ENCODE results near the gene ANO10.

Gene ANO10

DNA sequence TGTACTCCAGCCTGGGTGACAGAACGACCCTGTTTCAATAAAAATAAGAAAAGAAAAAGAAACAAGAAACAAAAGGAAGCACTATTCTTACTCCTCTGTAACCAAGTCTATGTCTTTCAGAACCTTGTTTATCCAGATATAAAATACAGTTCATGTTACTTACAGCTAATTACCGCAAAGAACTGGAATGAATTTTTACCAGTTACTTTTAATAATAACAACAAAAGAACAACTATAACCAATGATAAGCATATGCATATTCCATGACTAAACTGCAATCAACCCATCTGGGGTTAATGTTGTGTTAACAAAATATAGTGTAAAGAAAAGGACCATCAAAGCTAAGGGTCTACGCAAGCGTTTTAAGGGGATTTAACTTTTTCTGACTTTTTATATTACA lies 212.3 kb downstream of the ANO10 start:
- no peak for DNase-seq

DNA sequence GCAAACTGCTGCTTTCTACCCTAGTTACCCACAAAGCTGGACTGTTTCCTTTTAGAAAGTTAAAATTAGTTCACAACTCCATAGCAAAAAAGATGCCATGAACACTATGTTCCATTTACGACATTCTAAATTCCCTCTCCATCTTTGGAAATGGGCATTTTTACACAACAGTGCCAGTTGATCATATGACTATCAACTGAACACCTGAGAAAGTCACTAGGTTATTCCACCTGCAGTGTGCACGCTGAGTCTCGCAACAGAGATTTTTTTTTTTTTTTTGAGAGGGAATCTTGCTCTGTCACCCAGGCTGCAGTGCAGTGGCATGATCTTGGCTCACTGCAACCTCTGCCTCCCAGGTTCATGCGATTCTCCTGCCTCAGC lies 215.2 kb downstream of the ANO10 start:
- no peak for DNase-seq

DNA sequence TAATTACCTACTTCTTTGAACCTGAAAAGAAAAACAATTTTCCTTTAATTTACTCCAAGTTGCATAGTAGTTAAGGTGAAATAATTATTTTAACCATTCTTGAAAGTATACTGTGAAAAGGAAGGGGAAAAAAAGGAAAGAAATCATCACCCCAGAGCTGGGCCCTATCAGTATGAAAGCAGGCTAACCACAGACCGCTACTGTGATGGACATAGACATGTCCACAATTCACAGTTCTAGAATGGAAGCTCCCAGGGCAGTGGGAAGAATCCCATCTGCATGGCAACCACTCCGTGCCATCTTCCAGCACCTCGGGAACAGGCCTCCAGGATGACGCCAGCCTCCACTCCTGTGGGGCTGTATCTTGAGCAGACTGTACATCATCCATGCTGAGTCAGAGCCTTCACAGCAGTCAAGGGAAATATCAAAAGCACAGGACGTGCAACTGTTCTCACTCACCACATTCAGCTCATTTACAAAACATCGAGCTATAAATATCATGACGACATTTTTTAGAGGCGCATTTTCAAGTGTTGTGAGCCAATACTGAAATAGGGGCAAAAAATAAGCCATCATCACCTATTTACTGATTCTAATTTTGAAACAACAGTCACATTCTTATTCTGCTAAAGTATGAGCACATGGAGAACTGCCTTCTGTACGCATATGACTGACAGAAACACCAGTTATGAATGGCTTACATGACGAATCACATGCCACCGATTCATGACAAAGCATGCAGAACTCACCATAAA lies 215.7 kb downstream of the ANO10 start:
- no peak for DNase-seq

DNA sequence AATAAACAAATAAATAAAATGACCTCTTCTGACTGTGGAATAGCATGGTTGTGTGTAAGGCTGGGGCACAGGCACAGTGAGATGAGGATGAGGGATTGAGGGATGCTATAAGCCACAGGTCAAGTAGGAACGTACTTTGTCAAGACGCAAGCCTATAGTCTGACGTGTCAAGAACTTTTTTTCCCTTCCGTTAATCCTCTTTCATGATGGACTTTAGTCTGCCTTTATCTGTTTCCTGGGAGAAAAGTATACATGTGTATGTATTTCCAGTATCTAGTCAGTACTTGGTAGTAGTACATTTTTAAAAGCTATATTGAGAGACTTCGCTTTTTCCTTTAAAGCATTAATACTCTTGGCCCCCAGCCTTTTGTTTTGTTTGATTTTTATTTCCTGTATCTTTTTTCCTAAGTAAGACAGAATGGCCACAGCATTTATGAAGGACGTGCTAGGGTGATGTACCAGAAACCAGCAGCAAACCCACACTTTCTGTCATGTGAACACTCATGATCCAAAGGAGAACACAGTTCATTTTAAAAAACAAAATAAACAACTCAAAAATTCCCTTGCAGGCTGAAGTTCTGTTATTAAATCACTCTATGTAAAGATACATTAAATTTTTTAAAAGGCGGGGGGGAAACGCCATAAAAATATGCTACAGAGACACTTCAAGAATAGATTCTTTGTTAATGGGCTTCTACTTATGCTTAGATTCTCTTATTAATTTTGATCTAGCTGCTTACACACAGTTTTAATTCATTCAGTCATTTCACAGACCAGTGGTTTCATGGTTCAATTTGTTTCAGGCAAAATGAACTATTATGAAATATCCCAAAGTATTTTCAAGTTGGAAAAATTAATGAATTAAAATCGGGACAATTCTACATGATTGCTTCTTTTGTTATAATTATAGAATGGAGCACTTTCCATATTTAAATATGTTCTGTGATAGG lies 220.8 kb downstream of the ANO10 start:
- no peak for DNase-seq

DNA sequence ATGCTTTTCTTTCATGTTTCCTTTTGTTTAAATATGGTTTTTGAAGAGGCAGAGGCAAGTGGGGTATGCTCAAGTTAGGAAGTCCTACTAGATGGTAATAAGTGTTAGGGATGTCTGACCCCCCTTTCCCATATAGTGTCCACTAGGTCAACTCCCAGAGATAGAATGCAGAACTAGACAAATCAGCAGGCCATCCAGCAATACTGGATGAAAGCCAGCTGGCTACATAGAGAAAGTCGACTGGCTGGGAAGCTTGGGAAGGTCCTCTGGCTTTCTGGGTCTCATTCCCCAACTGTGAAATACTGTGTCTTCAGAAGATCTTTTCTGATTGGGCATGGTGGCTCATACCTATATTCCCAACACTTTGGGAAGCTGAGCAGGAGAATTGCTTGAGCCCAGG lies 221.6 kb downstream of the ANO10 start:
- no peak for DNase-seq

DNA sequence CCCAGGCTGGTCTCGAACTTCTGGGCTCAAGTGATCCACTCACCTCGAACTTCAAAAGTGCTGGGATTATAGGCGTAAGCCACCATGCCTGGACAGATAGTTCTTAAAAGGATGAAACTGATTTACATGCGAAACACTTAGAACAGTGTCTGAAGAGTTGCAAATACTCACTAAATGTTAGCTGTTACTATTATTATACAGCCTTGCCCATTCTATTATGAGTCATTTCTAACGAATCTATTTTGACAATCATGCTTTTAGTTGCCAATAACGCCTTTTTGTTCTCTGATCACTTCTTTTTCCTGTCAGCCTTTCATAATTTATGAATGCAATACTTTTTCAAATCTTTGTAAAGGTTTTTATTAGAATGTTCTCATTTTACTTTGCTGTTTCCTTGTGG lies 222.8 kb downstream of the ANO10 start:
- no peak for DNase-seq

DNA sequence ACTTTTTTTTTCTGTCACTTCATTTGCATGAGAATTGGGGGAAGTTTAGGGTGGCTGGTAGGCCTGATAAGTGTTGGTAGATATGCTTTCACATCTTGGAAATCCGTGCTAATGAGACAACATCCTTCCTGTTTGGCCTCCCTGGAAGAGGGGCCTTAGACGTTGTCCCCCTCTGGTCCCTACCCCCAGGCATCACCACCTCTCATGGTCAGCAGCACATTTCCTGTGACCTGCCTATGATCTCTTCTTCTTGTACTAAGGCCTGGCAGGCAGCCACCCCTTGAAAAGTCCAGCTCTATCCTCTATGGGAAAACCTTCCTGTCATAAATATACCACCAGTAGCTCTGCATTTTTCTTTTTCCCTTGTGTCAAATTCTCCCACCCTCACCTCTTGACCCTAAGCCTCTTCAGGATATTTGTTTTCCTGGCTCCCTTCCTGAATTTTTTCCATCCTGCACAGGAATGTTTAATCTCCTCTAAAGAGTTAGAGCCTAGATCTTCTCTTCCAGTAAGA lies 227.7 kb downstream of the ANO10 start:
- DNase-seq: no peak

DNA sequence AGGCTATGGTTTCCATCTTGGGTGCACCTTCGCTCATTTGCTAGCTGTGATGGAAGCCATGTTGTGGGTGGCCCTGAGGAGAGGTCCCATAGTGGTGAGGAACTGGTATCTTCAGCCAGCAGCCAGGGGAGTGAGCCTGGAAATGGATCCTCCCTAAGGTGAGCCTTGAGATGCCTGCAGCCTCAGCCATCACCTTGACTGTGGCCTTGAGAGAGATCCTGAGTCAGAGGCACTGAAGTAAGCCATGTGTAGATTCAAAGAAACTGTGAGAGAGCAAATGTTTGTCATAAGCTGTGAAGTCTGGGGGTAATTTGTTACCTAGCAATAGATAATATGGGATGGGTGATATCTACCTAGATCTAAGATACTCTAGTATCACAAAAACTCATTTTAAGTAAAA lies 230.2 kb downstream of the ANO10 start:
- DNase-seq: no peak

DNA sequence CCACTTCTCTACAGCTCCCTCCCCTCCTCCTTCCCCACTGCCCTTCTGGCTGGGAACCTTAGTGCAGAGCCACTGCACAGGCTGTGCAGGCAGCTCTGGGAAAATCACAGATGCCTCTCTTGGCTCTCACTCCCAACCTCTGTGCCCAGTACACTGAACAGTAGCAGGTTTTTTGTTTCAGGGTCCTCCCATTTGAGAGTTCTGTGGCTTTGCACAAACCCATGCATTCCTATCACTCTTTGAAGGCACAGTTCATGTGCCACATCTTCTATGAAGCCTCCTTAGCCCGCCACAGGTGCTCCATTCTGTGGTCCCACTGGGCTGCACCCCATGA lies 231.6 kb downstream of the ANO10 start:
- no peak for DNase-seq

DNA sequence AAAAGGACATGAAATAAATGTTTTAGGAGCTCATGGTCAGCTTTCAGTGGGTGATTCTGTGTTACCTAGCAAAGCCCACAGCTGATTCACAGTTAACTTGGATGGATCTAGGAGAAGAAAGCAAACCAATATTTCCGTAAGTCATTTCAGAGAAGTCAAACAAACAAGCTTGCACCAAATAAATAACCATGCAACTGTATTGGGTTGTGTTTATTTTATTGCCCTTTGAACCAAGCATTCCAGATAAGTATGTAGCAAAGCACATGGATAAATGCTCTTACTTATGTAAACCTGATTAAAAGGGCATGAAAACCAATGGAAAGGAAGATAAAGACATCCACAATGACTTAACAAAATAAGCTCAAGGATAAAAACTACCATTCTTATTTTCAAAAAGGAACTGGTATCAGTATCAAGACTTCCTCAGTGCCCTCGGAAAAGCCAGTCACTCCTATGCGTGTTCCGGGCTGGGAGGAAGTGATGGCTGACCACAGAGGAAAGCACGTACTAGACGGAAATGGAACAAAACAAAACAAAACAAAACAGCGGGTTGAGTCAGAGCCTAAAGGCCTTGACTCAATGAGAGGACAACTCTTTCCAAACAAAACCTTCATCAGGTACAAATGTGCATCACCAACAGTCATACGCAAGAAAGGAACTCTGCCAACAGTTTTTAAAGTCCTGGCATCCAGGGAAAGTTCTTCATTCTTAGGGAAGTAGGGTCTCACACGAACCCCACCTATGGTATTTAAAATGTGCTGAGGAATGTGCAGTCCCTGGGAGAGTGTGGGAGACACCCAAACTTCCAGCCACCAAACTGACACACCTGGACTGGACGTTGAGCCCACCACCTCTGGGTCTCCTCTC lies 232.2 kb downstream of the ANO10 start:
- DNase-seq: peak; percentile 44 to 72

DNA sequence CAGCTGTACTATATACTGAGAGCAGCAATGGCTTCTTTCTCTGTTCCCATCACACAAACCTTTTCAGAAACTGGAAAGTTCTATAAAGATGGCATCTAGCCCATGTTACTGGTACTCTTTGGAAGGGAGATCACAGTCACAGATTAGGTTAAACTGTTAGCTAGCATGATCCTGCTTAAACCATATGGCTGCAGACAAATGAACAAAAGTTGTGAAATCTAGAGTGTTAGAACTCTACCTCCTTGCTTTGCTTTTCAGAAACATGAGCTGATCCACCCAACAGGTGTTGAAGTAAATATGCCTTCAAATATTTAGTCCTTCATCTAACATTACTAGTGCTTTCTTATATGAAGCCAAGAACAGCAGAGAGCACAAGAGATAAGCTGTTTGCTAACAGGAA lies 232.9 kb downstream of the ANO10 start:
- no peak for DNase-seq

DNA sequence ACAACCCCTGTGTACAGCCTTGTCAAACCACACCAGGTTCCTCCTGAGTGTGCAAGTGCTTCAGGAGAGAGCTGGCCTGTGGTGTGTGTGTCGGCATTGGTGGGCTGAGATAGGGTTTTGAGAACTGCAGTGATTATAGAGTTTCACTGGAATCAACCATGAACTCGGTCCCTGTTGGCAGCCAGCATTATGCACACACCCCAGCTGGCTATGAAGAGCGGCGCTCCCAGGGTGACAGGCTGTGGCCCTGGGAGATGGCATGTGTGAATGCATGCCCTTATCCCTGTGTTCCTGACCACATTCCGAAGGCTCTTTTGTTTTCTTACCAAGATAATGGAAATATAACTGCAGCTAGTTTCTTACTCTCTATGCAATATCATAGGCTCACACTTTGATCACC lies 233.6 kb downstream of the ANO10 start:
- DNase-seq: no peak

DNA sequence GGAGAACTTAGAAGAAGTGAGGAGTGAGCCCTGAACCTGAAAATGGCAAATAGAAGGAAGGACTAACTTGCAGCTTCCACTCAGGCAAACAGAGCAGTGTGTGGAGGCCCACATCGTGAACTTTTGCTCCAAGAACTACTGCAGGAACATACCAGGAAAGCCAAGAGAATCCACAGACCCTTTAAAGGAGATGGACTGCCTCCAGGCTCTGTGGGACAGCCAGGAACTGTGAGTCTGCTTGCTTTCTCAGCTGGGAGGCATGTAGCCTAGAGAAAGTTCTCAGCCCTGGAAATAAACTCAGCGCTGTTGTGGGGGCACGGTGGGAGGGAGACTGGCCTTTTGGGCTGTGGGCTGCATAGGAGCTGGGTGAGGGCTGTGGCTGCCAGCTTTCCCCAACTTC lies 242.5 kb downstream of the ANO10 start:
- no peak for DNase-seq

DNA sequence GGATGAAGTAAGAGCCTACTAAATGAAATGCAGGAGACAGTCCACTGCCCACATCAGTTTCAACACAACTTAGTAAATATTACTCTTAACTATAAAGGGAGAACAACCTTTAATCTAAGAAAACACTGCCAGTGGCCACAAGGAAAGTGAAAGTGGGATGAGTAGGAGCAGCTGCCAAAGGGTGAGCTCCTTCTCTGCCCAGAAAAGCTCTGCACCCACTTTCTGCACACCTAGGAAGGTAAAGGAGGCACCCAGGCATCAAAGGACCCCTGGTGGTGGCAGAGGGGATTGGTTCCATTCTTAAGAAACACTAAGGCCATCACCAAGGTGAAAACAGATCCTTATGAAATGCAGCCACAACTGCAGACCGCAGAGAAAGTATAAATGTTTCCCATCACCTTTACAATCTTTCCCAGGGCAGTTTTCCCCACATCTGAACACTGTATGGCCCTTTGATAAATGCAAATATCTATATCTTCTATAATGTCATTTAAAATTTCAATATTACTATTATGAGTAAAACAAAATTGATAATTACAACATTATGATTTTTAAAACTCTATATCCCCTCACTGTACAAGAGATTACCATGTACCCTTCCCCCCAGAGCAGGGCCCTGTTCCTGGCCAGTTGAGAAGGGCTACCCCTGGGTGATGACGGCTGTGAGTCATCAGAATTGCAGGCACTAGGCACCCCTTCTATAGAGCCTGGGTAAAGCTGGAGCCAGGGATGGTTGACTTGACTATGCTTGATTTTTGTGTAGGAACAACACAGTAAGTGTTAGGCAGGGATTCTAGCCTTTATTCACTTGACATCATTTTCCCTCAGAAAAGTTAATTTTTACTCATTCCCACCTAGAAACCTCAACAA lies 243.5 kb downstream of the ANO10 start:
- DNase-seq: peak; percentile 65 to 74

DNA sequence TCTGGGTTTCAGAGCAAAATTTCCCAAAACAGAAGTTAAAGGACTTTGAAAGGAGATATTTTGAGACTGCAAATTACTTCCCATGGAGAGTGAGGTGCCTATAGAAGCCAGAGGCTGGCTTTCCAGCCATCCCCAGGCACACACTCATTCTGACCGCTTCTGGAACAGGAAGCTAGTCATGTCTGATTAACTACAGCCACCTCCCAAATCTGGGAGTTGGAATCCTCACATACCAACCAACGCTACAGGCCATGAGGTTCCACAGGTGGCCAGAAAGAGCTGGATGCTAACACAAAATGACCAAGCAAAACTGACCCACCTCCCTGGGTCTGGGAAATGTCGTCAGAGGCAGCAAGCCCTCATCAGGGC lies 248.3 kb downstream of the ANO10 start:
- DNase-seq: no peak

DNA sequence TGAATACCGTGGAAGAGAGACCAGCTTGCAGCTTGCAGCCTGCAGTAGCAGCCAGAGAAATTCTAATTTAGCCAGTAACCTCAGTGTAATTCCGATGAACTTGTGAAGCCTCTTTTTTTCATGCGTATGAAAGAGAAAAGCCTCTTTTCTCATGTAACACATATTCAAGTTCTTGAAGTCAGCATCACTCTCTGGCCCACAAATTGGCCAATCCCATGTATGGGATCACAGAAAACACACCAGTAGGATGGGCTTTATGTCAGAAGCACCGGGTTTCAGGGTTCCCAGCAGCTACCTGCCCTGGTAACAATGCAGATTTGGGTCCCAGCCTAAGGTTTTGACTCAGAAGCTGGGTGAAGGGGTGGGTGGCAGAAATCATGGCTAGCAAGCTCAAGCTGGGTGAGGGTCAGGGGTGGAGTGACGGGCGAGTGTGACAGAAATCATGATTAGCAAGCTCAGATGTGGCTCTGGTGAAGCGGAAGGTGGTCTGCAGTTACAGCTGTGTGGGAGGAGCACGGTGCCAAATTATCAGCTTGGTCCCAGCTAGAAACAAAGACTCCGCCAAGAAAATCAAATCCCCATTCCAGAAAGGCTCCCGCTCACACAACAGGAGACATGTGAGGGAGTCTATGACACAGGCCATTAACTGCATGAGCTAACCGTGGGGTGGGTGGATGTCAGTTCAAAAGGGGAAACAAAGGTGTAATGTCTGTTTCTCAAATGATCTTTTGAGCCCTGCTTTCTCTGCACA lies 248.8 kb downstream of the ANO10 start:
- no peak for DNase-seq

DNA sequence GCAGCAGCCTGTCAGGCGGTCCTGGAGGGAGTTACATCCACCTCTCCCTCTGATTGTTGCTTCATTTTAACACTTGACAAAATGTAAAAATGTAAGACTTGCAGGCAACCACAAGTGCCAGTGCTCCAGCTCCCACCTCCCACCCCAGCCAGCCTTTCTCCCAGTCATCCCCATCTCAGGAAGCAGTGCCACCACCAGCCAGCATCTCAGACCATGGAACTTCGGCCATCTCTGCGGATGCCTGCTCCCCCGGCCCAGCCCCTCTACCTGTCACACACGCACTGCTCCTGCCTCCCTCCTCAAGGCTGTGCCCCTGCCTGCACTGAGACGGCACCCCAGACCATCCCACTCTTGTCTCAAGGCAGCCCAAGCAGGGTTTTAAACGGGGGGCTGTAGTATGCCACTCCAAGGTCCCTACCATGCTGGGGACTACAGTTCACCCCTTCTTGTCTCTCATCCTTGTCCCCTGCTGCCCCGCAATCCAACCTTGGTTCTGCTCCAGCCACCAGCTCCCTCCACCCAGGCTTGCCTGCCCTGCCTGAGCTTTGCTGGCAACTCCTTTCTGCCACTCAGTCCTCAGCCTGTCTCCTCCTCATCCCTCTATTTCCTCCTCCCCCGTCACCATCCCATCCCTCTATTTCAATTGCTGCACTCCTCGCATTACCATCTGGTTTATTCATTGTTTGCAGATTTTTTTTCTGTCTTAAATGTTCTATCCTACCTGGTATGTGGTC lies 249.6 kb downstream of the ANO10 start:
- no peak for DNase-seq

DNA sequence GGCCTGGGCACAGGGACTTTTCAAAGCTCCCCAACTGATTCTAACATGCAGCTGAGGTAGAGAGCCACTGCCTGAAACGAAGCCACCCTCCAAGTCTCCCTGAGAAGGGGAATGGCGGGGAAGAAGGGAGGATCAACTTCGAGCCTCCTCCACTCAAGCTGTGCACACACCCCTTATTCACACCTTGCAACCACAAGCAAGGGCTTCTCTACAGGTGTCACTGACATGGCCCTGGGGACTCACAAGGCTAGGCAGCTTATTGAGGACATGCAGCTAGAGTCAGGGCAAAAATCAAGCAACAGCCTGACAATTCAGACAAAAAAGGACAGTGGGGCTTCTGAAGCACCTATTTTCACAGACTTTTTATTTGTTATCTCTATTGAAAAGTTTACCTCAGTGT lies 250.3 kb downstream of the ANO10 start:
- DNase-seq: no peak

DNA sequence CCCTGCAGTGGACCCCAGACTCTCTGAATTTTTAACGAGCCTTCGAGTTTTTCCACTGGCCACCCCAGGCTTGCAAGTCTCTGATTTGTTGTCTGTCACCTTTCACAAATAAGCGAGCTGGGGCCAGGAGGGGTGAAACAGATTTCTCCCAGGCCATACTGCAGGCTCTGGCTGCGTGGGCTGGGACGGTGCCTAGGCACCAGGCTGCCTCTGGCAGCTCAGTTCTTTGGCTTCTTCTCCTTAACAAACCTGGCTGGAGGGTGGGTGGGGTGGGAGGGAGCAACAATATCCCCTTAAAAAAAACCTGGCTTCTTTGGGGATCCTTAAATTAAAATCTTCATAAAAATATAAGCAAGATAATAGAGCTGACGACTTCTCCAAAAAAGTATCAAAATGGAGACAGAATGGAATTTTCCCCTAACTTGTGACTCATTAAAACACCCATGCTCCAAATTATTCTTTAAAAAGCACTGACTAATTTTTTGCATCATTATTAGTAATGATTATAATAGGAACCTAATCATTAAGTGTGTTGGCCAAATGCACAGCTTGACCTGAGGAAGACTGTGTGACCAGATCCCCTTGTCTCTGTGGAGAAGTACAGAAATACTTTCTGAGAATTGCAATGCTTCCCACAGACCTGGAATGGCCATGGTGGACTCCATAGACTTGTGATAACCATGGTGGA lies 251.4 kb downstream of the ANO10 start:
- DNase-seq: no peak
